IMR-90 (cell line): ENCODE measurements around the gene FAM234B. TPM values are rescaled to one million over a fixed set of nuclear protein-coding genes. Genes with fewer than 3 reads are reported as not detected.

ENCODE experiments used
- ATAC-seq: fragments of 200-7000 bp; cut with Tn5 transposase; 2 replicates; pipeline ENCODE4 v1.9.1; 2020; ENCODE audit warnings: low read depth, mild to moderate bottlenecking, moderate library complexity
- BruUV-seq: library from RNA; stranded (reverse); fragments of 400-500 nt; replicated peaks from 2 replicates; lab custom pipeline; 2021; lab: Mats Ljungman, UMichigan
- CTCF ChIA-PET: fragments of 300-600 bp; formaldehyde crosslinking; extraction: SDS; loops from one replicate; lab custom pipeline; 2021; ENCODE audit warnings: antibody characterized with exemption; lab: Yijun Ruan, JAX
- POLR2A ChIA-PET: fragments of 300-600 bp; sonication (Branson Sonifier 250); formaldehyde crosslinking; loops from one replicate; lab custom pipeline; 2022; ENCODE audit warnings: antibody characterized with exemption; ENCODE audit not compliant: unreplicated experiment; lab: Charles Lee
- DNase-seq: peaks from one replicate; pipeline ENCODE4 v3.0.0; 2013
- H2AFZ ChIP-seq: replicated peaks from 2 replicates; pipeline ENCODE3; 2013; ENCODE audit warnings: low read length, mild to moderate bottlenecking; ENCODE audit not compliant: poor library complexity
- H2AK5ac ChIP-seq: 2 replicates; pipeline ENCODE4 v1.6.1; 2013; ENCODE audit warnings: low read depth, low read length, inconsistent platforms
- H2AK9ac ChIP-seq: replicated peaks from 2 replicates; pipeline ENCODE3; 2013; ENCODE audit warnings: mild to moderate bottlenecking, low read depth, low read length, moderate library complexity; ENCODE audit not compliant: poor library complexity
- H2BK120ac ChIP-seq: 2 replicates; pipeline ENCODE4 v1.6.1; 2013; ENCODE audit warnings: low read depth, low read length, inconsistent platforms
- H2BK15ac ChIP-seq: 3 replicates; pipeline ENCODE4 v1.6.1; 2013; ENCODE audit warnings: low read depth, low read length, inconsistent platforms
- H2BK20ac ChIP-seq: 2 replicates; pipeline ENCODE4 v1.6.1; 2013; ENCODE audit warnings: low read depth, mild to moderate bottlenecking, inconsistent platforms, low read length, moderate library complexity
- H2BK5ac ChIP-seq: 2 replicates; pipeline ENCODE4 v1.6.1; 2013; ENCODE audit warnings: mild to moderate bottlenecking, low read depth, low read length, inconsistent platforms; ENCODE audit not compliant: poor library complexity, severe bottlenecking
- H3K14ac ChIP-seq: replicated peaks from 2 replicates; pipeline ENCODE4 v1.6.1; 2013; ENCODE audit warnings: low read depth, low read length, inconsistent platforms
- H3K18ac ChIP-seq: 2 replicates; pipeline ENCODE4 v1.6.1; 2013; ENCODE audit warnings: low read depth, low read length, control low read depth
- H3K23ac ChIP-seq: 2 replicates; pipeline ENCODE4 v1.6.1; 2013; ENCODE audit warnings: low read depth, low read length, inconsistent platforms
- H3K27ac ChIP-seq: 2 replicates; pipeline ENCODE4 v1.5.1; 2013; ENCODE audit warnings: mild to moderate bottlenecking, control low read depth, low read length; ENCODE audit not compliant: insufficient read depth
- H3K27me3 ChIP-seq: 2 replicates; pipeline ENCODE4 v1.6.1; 2013; ENCODE audit warnings: low read length; ENCODE audit not compliant: control insufficient read depth, insufficient read depth
- H3K36me3 ChIP-seq: 2 replicates; pipeline ENCODE4 v1.6.1; 2013; ENCODE audit warnings: low read length, mixed read lengths; ENCODE audit not compliant: control insufficient read depth, insufficient read depth
- H3K4ac ChIP-seq: 2 replicates; pipeline ENCODE4 v1.6.1; 2013; ENCODE audit warnings: low read depth, low read length, inconsistent platforms
- H3K4me1 ChIP-seq: 2 replicates; pipeline ENCODE4 v1.6.1; 2013; ENCODE audit warnings: low read length, mixed read lengths; ENCODE audit not compliant: control insufficient read depth, insufficient read depth
- H3K4me2 ChIP-seq: 2 replicates; pipeline ENCODE4 v1.6.1; 2013; ENCODE audit warnings: low read depth, mild to moderate bottlenecking, control low read depth, low read length, moderate library complexity
- H3K4me3 ChIP-seq: 2 replicates; pipeline ENCODE4 v1.5.1; 2013; ENCODE audit warnings: low read depth, mild to moderate bottlenecking, control low read depth, low read length, moderate library complexity; ENCODE audit not compliant: insufficient read depth
- H3K56ac ChIP-seq: 2 replicates; pipeline ENCODE4 v1.6.1; 2013; ENCODE audit warnings: low read length, inconsistent platforms; ENCODE audit not compliant: insufficient read depth; ENCODE audit errors: extremely low read depth
- H3K79me1 ChIP-seq, 2 experiments: 2 replicates each; pipeline ENCODE4 v1.6.1; 2013; ENCODE audit warnings: low read length in 2 of 2, inconsistent platforms in 1 of 2, low read depth in 1 of 2
- H3K9ac ChIP-seq: 2 replicates; pipeline ENCODE4 v1.6.1; 2013; ENCODE audit warnings: low read depth, low read length, control low read depth
- H3K9me1 ChIP-seq: 2 replicates; pipeline ENCODE4 v1.6.1; 2013; ENCODE audit warnings: low read length, inconsistent platforms; ENCODE audit not compliant: insufficient read depth
- H3K9me3 ChIP-seq: 2 replicates; pipeline ENCODE4 v1.6.1; 2013; ENCODE audit warnings: low read length; ENCODE audit not compliant: control insufficient read depth, insufficient read depth
- H4K20me1 ChIP-seq: 2 replicates; pipeline ENCODE4 v1.6.1; 2013; ENCODE audit warnings: low read length, inconsistent platforms; ENCODE audit not compliant: insufficient read depth
- H4K5ac ChIP-seq: 2 replicates; pipeline ENCODE4 v1.6.1; 2013; ENCODE audit warnings: mild to moderate bottlenecking, low read depth, low read length, control low read depth
- H4K8ac ChIP-seq, 2 experiments: 2 replicates each; pipeline ENCODE4 v1.6.1; 2013; ENCODE audit warnings: low read depth in 2 of 2, low read length in 2 of 2, control low read depth in 1 of 2, inconsistent platforms in 1 of 2
- H4K91ac ChIP-seq: 2 replicates; pipeline ENCODE4 v1.6.1; 2013; ENCODE audit warnings: low read depth, low read length, inconsistent platforms; ENCODE audit not compliant: insufficient read depth
- CEBPB ChIP-seq: IDR thresholded peaks from 2 replicates; pipeline ENCODE4 v1.6.1; 2012; ENCODE audit warnings: low read depth, low read length, improper control_type of control experiment
- MAZ ChIP-seq: IDR thresholded peaks from 2 replicates; pipeline ENCODE4 v1.6.1; 2012; ENCODE audit warnings: low read depth, mild to moderate bottlenecking, low read length, improper control_type of control experiment, moderate library complexity, borderline replicate concordance
- MXI1 ChIP-seq: IDR thresholded peaks from 2 replicates; pipeline ENCODE4 v1.6.1; 2012; ENCODE audit warnings: low read depth, mild to moderate bottlenecking, low read length, moderate library complexity, borderline replicate concordance
- RAD21 ChIP-seq: IDR thresholded peaks from 2 replicates; pipeline ENCODE4 v1.6.1; 2012; ENCODE audit warnings: low read length, improper control_type of control experiment
- WGBS, 2 experiments: methylation state at CpG; one replicate each; pipeline versions ENCODE4 v1.1.5 to v1.1.7; 2013; ENCODE audit warnings: missing lambda C conversion rate in 2 of 2; ENCODE audit not compliant: insufficient read length in 1 of 2; ENCODE audit errors: extremely low coverage in 2 of 2; 5-methylcytosine and 5-hydroxymethylcytosine counted together
- dilution Hi-C: fragments of 300-500 bp; cut with HindIII; formaldehyde crosslinking; loops from one replicate; pipeline ENCODE4 v1.14.3; 2018; ENCODE audit warnings: low sequenced_read_pairs; ENCODE audit not compliant: unreplicated experiment
- in situ Hi-C: fragments of 300-500 bp; cut with MboI; formaldehyde crosslinking; loops from 3 replicates; pipeline ENCODE4 v1.14.3; 2019; ENCODE audit warnings: low sequenced_read_pairs, inconsistent platforms, mixed read lengths
- intact Hi-C: fragments of 100-400 bp; cut with micrococcal nuclease; formaldehyde crosslinking; loops from 2 replicates; pipeline ENCODE4 v1.10.0; 2022
- polyA plus RNA-seq, 3 experiments: library from polyadenylated mRNA; depleted of rRNA; stranded (reverse); fragments of >200 nt; gene quantifications; 2 replicates each; pipeline ENCODE4 v1.2.3, GENCODE V29; 2012; ENCODE audit warnings: low replicate concordance in 1 of 3
- total RNA-seq: library from RNA; depleted of rRNA; stranded (reverse); fragments of >200 nt; gene quantifications from 2 replicates; pipeline ENCODE4 v1.2.3, GENCODE V29; 2012

FAM234B gene
- total and polyA plus RNA-seq, 2 of the 4 experiments (the other 2 are of a cell fraction) = 3.6 to 8.6 TPM

DNA sequence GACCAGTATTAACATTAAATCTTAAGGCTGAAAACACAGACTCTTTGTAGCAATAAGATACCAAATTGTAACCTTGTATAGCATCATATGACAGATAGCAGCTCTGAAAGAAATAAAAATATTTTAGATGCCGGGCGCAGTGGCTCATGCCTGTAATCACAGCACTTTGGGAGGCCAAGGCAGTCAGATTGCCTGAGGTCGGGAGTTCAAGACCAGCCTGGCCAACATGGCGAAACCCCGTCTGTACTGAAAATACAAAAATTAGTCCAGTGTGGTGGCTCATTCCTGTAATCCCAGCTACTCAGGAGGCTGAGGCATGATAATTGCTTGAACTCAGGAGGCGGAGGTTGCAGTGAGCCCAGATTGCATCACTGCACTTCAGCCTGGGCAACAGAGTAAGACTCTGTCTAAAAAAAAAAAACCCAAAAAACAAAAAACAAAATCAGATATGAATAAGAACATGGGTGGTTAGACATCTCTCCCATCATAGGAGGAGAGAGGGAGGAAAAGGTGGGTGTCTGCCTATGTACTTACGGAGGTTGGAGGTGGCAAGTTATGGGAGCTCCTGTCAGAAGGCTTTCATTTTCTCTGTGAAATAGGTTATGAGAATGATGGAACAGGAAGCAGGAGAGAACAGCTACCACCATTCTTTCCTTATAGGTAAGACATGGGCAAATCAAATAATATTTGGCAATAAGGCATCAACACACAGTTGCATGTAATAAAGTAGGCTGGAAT is 36.5 kb upstream of the FAM234B start (continued):
- TF ChIP-seq MXI1 (no peak), RAD21 (no peak)

DNA sequence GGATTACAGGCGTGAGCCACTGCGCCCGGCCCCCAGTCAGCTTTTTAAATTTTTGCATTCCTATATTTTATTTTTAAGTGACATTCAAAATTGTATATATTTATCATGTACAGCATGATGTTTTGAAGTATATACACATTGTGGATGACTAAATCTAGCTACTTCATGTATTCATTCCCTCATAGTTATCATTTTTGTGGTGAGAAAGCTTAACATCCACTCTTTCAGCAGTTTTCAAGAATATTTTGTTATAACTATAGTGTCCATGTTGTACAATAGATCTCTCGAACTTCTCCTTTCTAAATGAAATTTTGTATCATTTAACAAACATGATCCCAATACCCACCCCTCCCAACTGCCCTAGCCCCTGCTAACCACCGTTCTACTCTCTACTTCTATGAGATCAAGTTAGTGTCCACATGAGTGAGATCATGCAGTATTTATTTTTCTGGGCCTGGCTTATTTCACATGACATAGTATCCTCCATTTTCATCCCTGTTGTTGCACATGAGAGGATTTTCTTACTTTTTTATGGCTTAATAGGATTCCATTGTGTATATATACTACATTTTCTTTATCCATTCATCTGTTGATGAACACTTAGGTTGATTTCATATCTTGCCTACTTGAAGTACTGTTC is 35.3 kb upstream of the FAM234B start:
- Histone ChIP-seq H3K9ac (no peak overlapping the region), H3K9me1 (peaks cover 4% of the 10 kb centered on the region; the same call in 1 of the 2 replicates), H4K20me1 (no peaks in the 10 kb centered on the region; the same call in 1 of the 2 replicates), H3K9me3 (no peaks in the 10 kb centered on the region), H2AK9ac (no peak overlapping the region), H3K4me3 (no peak overlapping the region), H2AK5ac (peak overlapping the region; percentile 48; the same call in 1 of the 2 replicates), H2BK120ac (peak overlapping the region; percentile 99), H3K27me3 (no peaks in the 10 kb centered on the region), H3K56ac (peak overlapping the region; percentile 83; the same call in 1 of the 2 replicates), H2BK5ac (peak overlapping the region; percentile 100), H3K27ac (peak overlapping the region; percentile 94), H3K4ac (peak overlapping the region; percentile 91), H3K4me2 (peak overlapping the region; percentile 59), H3K4me1 (peaks cover 7% of the 10 kb centered on the region), H3K23ac (peak overlapping the region; percentile 93), H2BK15ac (peak overlapping the region; percentile 93; the same call in 2 of the 3 replicates), H3K36me3 (no peaks in the 10 kb centered on the region), H3K14ac (peak overlapping the region; percentile 95), H4K5ac (peak overlapping the region; percentile 71; the same call in 1 of the 2 replicates), H4K91ac (peak overlapping the region; percentile 97), H2AFZ (no peak overlapping the region), H3K18ac (peak overlapping the region; percentile 79), H3K79me1 (peaks cover 0 to 2% of the 10 kb centered on the region in 2 experiments; a peak in 1 of 4 replicates), H2BK20ac (peak overlapping the region; percentile 98), H4K8ac (peak overlapping the region; percentile 27 to 97)
- ChIA-PET CTCF (interaction anchor here (0.6 to 1.0 kb wide), 4 partner anchors 15 to 203 kb away, joined by 3 to 5 read pairs (median 4); no protein-coding TSS in a partner anchor), POLR2A (interaction anchor here (0.6 kb wide), 1 partner anchor 284 kb away, joined by 5 read pairs; no protein-coding TSS in a partner anchor)
- BruUV-seq = no TSS peak
- ATAC-seq (peak; percentile 88), DNase-seq (peak; percentile 70)
- intact Hi-C loops = no loop called here
- WGBS, 2 experiments = no CpG with 5 or more reads among the region's 5 CpGs
- no peak for TF ChIP-seq MAZ
- TF ChIP-seq MXI1 = no peak
- TF ChIP-seq CEBPB = no peak
- in situ Hi-C loops = loop anchor here (10.0 kb wide), 1 partner anchor 216 kb away; no protein-coding TSS in a partner anchor
- dilution Hi-C loops = no loop called here
